ENCODE data around the gene SMYD3.

DNA sequence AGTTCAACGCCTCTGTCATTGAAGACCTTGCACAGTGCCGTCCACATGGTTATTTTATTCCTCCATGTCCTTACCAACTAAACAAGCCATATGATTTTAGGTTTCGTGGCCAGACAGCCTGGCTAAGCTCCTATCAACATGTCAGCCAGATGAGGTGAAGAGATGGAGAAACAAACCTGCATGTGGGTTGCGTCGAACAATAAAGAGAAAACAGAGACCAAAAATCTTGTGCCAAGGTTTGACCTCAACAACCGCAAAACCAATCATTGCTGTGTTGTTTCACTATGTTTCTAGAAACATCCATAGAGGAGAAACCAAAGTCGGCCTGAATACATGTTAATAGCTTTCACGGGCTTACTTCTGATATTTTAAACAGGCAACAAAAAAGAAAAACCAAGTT, 544.6 kb downstream of the SMYD3 start:
- TF ChIP-seq TARDBP (IDR thresholded peaks at IDR 0.05): no peak
- no peak for TF ChIP-seq FOXM1 (IDR thresholded peaks at IDR 0.05; ENCODE audit: borderline replicate concordance)
- TF ChIP-seq ZNF384 (IDR thresholded peaks at IDR 0.05): no peak
- no peak for TF ChIP-seq SP1 (IDR thresholded peaks at IDR 0.05)
- no peak for TF ChIP-seq SUZ12 (IDR thresholded peaks at IDR 0.05)
- no peak for TF ChIP-seq FOXK2 (IDR thresholded peaks at IDR 0.05)
- TF ChIP-seq ARNT (IDR thresholded peaks at IDR 0.05): no peak
- TF ChIP-seq ELF4 (IDR thresholded peaks at IDR 0.05): no peak
- TF ChIP-seq BHLHE40 (IDR thresholded peaks at IDR 0.05; ENCODE audit: borderline replicate concordance): no peak
- TF ChIP-seq CTBP1 (IDR thresholded peaks at IDR 0.05; ENCODE audit: borderline replicate concordance): no peak
- TF ChIP-seq, protein P1, sequence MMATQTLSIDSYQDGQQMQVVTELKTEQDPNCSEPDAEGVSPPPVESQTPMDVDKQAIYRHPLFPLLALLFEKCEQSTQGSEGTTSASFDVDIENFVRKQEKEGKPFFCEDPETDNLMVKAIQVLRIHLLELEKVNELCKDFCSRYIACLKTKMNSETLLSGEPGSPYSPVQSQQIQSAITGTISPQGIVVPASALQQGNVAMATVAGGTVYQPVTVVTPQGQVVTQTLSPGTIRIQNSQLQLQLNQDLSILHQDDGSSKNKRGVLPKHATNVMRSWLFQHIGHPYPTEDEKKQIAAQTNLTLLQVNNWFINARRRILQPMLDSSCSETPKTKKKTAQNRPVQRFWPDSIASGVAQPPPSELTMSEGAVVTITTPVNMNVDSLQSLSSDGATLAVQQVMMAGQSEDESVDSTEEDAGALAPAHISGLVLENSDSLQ (IDR thresholded peaks at IDR 0.05): no peak

All from HEK293T (cell line).